ENCODE measurements around the gene ANKRD11.

The ANKRD11 gene

GRCh38 chr16:89507214-89507833 is 17.0 kb upstream of the ANKRD11 start:
- DNase-seq (ENCODE audit: low read depth in 3 of 3, low spot score in 1 of 3): no peak

DNA sequence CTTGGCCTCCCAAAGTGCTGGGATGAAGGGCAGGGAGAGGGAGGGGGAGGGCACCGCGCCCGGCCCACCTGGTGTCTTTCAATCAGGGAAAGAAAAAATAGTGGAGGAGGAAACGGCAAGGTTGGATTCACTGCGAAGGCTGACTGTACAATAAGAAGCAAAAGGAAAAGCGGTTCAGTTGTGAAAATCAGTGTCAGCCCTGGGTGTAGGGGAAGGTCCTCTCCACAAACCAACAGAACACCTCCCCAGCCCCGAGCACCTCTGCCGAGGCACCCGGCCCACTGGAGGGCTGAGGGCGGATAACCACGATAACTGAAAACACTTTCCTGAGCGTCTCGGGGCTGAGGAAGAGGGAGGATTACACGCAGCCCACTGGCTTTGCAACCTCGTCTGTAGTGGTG is 16.4 kb upstream of the ANKRD11 start:
- no peak for DNase-seq (ENCODE audit: low read depth in 3 of 3, low spot score in 1 of 3)

DNA sequence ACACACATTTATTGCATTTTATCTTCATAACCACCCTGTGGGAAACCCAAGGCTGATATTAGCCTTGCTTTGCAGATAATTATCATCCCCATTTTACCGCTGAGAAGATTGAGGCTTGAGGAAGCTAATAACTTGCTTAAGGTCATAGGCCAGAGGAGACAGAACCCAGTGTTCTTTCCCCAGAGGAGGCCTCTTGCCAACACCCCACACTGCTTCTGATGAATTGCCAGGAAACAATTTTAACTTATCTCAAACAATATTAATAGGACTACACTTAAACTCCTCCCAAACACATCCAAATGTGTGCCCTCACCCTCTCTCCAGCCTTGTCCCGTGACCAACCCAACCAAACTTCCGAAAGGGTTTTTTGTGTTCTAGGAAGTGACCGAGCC is 15.7 kb upstream of the ANKRD11 start:
- DNase-seq (ENCODE audit: low read depth in 3 of 3, low spot score in 1 of 3): no peak

GRCh38 chr16:89505204-89506112 is 15.1 kb upstream of the ANKRD11 start:
- peak; percentile 67 to 81 (median 78) for DNase-seq (ENCODE audit: low read depth in 3 of 3, low spot score in 1 of 3)

- DNase-seq (ENCODE audit: low read depth in 3 of 3, low spot score in 1 of 3): no peak
These were observed 13.7 kb upstream of the ANKRD11 start for GRCh38 chr16:89504091-89504490.

DNA sequence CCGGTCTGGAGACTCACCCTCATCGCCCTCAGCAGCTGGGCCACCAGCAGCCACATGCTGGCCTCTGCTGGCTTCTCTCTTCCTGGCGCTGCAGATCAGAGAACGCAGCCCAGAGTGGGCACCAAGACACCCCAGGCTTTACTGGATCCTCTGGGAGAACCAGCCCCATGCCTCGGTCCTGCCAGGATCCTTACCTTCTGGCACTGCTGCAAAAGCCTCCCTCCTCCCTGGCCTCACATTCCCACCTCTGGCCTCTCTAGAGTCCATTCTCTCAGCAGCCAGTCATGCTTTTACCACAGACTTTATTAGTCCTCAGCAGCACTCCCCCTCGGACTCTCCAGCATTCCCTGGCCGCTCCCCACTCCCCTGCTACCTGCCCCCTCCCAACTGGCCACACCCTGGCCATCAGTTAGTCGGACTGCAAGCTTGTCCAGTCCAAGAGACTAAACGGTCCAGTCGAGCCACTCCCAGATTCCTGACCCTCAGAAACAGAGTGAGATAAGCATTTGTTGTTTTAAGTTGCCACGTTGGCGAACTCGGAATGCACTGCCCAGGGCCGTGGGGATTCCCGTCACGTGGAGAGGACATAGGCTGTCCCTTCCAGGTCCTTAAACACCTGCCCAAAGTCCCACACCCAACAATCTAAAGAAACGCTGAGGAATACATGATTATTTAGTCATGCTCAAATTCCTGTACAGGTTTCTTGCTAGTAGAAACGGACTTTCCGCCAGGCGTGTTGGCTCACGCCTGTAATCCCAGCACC is 11.9 kb upstream of the ANKRD11 start:
- no peak for DNase-seq (ENCODE audit: low read depth in 3 of 3, low spot score in 1 of 3)

DNA sequence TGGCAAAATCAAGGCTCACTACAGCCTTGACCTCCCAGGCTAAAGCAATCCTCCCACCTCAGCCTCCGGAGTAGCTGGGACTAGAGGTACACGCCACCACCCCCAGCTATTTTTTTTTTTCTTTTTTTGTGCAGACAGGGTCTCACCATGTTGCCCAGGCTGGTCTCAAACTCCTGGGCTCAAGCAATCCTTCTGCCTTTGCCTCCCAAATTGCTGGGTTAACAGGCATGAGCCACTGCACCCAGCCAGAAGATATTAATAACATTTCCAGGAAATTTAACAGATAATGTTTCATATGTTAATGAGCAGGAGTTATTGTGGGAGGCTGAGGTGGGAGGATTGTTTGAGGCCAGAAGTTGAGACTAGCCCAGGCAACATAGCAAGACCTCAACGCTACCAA is 9.4 kb upstream of the ANKRD11 start:
- no peak for DNase-seq (ENCODE audit: low read depth in 3 of 3, low spot score in 1 of 3)

DNA sequence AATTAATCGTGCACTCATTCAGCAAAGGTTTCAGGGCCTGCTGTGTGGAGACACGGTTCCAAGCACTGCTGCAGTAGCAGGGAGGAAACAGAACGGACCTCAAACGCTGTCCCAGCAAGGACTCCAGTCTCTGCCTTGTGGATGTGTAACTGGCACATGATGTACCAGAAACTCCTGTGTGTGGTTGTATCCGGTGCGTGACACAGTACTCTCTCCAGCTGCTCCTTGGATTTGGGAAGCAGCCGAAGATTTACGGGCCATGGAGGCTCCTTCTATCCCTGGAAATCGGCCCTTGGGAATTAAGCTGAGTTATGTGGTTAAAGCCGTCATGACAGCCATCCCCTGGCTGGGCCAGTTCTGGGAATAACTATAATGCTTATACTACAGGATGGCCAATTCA is 8.5 kb upstream of the ANKRD11 start:
- DNase-seq (ENCODE audit: low read depth in 3 of 3, low spot score in 1 of 3): no peak

GRCh38 chr16:89495121-89495520 is 4.8 kb upstream of the ANKRD11 start:
- no peak for DNase-seq (ENCODE audit: low read depth in 3 of 3, low spot score in 1 of 3)

DNA sequence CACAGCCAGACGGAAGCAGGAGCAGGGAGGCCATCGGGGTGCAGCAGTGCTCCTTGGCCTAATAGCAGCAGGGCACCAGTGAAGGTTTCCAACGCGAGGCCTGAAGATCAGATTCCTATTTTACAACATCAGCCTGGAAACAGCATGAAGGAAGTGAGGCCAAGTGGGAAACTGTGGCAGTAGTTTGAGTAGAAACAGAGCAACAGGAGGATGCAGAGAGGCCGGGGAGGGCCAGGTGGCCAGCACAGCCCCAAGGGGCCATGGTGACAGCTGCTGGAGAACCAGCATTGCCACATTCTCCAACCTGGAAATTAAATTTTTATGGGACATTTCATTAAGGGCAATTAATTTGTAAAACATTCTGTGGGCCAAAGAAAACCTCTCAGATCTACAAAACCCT is 3.4 kb upstream of the ANKRD11 start:
- no peak for DNase-seq (ENCODE audit: low read depth in 3 of 3, low spot score in 1 of 3)

- no peak for DNase-seq (ENCODE audit: low read depth in 3 of 3, low spot score in 1 of 3)
These were observed 1.8 kb upstream of the ANKRD11 start for GRCh38 chr16:89491974-89492687.

GRCh38 chr16:89491238-89491869 is 993 bp upstream of the ANKRD11 start:
- no peak for DNase-seq (ENCODE audit: low read depth in 3 of 3, low spot score in 1 of 3)

DNA sequence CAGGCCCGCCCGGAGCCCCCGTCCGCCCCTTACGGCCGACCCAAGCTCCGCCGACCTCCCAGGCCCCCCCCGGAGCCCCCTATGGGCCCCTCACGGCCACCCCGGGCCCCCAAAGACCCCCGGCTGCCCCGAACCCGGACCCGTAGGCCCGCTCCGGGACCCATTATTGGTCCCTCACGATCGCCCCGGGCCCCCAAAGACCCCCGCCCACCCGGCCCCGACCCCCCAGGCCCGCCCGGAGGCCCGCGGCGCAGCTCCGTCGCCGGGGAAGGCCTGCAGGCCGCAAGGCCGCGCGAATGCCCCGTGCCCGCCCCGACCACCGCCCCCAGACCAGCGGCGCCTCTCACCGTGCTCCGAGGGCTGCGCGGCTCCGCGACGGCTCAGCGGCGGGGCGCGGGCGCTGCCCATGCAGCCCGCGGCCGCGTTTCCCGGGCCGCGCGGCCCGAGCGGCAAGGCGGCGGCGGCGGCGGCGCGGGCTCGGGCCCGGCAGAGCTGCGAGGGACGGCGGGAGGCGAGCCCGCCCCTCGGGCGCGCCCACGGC is 393 bp downstream of the ANKRD11 start:
- DNase-seq (ENCODE audit: low read depth in 3 of 3, low spot score in 1 of 3): no peak

- peak; percentile 58 to 68 (median 61) for DNase-seq (ENCODE audit: low read depth in 3 of 3, low spot score in 1 of 3)
These were observed 1.1 kb downstream of the ANKRD11 start for GRCh38 chr16:89489040-89489897.

- no peak for DNase-seq (ENCODE audit: low read depth in 3 of 3, low spot score in 1 of 3)
These were observed 4.6 kb downstream of the ANKRD11 start for GRCh38 chr16:89485701-89486246.

DNA sequence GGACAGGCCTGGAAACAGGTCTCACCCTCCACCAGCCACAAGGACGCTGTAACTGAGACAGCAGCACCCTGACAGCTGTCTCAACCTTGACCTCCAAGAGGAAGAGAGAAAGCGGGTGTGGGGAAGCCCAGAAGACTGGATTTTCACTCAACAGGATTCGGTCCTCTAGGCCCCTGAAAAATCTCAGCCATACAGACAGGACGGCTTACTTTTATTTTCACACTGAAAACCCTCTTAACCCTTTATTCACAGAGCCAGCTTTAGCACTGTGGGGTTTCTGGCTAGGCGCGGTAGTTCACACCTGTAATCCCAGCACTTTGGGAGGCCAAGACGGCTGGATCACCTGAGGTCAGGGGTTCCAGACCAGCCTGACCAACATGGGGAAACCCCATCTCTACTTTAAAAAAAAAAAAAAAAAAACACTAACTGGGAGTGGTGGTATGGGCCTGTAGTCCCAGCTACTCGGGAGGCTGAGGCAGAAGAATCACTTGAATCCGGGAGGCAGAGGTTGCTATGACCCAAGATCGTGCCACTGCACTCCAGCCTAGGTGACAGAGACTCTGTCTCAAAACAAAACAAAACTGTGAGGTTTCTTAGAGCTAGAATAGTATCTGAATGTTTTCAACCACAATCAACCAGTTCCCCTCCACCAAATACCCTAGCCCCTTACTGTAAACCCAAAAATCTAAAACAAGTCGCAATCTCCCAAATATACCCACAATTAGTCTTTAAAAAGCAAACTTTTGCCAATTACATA is 5.3 kb downstream of the ANKRD11 start:
- DNase-seq (ENCODE audit: low read depth in 3 of 3, low spot score in 1 of 3): no peak

DNA sequence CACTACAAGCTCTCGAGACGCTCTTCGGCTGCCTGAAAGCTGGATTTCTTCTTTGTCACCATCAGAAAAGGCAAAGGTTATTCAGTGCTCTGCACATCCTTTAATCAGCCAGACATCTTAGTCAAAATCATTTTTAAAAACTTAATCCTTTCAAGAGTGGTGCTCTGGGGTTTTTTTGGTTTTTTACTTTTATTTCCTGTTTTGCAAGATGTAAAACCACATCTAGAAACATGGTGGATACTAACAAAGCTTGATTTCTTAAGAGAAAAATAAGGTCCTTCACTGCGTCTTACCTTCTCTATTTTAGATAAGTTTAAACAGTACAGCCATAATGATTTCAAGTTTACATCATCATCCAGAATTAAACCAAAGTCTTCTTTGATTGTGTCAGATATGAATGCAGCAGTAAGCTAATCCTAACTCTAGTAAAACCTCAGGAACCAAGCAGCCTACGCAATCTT is 6.3 kb downstream of the ANKRD11 start:
- DNase-seq (ENCODE audit: low read depth in 3 of 3, low spot score in 1 of 3): no peak

DNA sequence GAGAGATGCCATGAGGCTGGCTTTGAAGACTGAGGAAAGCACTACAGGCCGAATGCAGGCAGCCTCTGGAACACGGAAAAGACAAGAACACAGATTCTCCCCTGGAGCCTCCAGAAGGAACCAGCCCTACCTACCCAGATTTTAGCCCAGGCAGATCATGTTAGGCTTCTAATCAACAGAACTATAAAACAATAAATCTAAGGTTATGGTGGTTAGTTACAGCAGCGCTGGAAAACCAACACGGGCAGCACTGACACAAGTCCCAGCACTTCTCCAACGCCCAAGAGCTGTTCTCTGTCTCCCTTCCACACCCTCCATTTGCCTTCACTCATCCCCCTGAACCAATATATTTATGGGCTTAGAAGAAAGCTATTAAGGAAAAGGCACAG is 7.5 kb downstream of the ANKRD11 start:
- DNase-seq (ENCODE audit: low read depth in 3 of 3, low spot score in 1 of 3): no peak

All from stimulated activated CD4-positive, alpha-beta T cell treated with anti-CD3 and anti-CD28 coated beads, TNF-alpha, amount 100 ng/mL, for 1 hour (primary cell).